ENCODE results near the gene VILL.

DNA sequence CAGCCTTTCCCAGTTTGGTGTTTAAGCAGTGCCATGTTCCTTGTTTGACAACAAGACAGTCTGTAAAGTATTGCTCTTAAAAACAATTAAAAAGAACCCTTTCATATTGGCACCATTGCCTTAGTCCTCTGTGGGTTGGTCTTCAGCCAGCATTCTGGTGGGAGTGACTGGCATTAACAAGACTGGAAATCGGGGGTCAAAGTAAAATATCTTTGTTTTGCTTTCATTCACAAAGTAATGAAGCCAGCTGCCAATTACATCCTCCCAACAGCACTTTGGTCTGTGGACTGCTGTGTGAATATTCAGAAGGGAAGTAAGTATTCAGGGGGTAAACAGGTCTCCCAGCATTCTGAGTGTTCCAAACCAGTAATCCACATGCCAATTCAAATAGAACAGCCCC, 8.3 kb upstream of the VILL start:
- TF ChIP-seq POLR2A (IDR thresholded peaks at IDR 0.05; ENCODE audit: low read length) (no peak), HOXA7 (CRISPR knock-in tag; IDR thresholded peaks at IDR 0.05) (no peak), KDM1A (IDR thresholded peaks at IDR 0.05; ENCODE audit: low read depth) (no peak), CHD2 (IDR thresholded peaks at IDR 0.05; ENCODE audit: low read length, partially characterized antibody) (no peak)
- TF ChIP-seq, protein P1, sequence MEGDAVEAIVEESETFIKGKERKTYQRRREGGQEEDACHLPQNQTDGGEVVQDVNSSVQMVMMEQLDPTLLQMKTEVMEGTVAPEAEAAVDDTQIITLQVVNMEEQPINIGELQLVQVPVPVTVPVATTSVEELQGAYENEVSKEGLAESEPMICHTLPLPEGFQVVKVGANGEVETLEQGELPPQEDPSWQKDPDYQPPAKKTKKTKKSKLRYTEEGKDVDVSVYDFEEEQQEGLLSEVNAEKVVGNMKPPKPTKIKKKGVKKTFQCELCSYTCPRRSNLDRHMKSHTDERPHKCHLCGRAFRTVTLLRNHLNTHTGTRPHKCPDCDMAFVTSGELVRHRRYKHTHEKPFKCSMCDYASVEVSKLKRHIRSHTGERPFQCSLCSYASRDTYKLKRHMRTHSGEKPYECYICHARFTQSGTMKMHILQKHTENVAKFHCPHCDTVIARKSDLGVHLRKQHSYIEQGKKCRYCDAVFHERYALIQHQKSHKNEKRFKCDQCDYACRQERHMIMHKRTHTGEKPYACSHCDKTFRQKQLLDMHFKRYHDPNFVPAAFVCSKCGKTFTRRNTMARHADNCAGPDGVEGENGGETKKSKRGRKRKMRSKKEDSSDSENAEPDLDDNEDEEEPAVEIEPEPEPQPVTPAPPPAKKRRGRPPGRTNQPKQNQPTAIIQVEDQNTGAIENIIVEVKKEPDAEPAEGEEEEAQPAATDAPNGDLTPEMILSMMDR (IDR thresholded peaks at IDR 0.05) = no peak
- TF ChIP-seq, protein P2, sequence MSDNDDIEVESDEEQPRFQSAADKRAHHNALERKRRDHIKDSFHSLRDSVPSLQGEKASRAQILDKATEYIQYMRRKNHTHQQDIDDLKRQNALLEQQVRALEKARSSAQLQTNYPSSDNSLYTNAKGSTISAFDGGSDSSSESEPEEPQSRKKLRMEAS (IDR thresholded peaks at IDR 0.05) = no peak
